Iris pigment epithelial cell (primary cell): ENCODE results near the gene ARHGEF4.
A peak's percentile ranks its signal among the peaks of the same experiment; 100 is the strongest.

Source experiments
- DNase-seq: peaks from one replicate; pipeline ENCODE4 v3.0.0-alpha.2; 2011; ENCODE audit warnings: low read depth

The ARHGEF4 gene

DNA sequence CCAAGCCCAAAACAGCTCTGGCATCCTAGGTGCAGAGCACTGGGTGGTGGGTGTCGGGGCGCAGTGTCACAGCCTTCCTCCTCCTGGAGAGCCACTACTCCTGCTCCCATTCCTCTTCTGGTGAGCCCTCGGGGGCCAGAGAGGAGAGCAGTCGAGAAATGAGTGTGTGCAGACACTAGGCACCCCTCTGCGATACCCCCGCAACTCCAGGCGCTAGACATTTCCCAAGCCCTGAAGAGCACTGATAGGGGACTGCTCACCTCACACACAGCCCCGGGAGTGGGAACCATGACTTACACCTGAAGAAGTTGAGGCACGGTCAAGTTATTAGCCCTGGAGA is 202.4 kb downstream of the ARHGEF4 start:
- DNase-seq: no peak

DNA sequence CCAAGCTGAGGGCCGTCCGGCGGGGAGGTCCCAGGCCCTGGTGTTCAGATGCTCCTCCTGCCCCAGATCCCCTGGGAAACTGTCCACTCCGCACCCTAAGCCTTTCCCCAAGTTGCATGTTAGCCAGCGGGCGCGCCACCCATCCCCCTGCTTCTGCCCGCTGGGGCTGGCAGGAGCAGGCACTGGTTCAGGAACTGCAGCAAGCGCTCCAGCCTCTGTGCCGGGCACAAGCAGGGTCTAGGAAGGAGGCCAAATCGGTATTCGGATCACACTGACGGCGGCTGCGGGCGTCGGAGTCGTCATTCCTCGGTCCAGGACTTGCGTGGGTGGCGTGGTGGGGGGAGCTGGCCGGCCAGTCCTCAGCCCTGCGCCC is 202.8 kb downstream of the ARHGEF4 start:
- no peak for DNase-seq

DNA sequence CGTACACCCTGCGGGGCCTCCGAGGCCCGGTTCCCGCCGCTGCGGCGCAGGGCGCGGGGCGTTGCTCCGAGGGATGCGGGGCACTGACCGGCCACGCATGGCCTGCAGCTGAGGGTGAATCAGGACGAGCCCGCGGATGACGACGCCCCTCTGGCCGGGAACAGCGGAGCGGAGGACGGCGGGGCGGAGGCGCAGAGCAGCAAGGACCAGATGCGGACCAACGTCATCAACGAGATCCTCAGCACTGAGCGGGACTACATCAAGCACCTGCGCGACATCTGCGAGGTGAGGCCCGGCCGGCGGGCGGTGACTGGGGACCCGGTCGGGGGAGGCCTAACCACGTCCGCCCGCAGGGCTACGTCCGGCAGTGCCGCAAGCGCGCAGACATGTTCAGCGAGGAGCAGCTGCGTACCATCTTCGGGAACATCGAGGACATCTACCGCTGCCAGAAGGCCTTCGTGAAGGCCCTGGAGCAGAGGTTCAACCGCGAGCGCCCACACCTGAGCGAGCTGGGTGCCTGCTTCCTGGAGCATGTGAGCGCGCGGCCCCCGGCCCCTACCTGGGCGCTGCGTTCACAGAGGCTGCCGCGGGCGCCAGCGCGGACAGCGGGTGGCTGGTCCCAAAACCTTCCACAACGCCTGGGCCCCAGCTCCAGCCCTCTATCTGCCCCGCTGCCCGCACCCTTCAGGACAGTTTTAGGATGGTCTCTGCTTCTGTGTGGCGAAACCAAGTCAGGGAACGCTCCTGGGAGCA is 203.4 kb downstream of the ARHGEF4 start:
- no peak for DNase-seq

DNA sequence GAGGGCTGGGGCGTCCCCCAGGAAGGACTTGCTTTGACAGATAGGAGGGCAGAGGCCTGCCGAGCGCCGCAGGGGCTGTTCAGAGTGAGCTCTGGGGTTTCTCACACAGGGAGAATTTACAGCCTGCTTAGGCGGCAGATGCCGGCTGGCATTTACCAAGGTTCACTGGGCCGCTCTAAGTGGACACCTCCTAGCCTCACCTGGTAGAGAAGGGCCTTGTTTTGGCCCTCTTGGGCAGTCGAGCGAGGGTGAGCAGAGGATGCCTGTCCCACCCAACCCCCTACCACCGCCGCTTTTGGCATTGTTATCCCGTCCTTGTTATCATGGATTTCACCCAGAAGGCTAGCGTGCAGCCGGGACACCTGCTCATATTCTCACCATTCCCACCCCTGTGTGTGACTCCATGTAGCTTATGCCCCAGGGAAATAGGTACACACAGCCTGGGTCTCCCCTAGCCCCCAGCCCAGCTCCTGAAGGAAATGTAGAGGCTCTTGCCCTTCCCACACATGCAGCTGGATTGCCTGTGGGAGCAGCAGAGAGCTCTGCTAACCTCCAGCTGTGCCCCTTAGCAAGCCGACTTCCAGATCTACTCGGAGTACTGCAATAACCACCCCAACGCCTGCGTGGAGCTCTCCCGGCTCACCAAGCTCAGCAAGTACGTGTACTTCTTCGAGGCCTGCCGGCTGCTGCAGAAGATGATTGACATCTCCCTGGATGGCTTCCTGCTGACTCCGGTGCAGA is 204.1 kb downstream of the ARHGEF4 start:
- peak; percentile 35 for DNase-seq

DNA sequence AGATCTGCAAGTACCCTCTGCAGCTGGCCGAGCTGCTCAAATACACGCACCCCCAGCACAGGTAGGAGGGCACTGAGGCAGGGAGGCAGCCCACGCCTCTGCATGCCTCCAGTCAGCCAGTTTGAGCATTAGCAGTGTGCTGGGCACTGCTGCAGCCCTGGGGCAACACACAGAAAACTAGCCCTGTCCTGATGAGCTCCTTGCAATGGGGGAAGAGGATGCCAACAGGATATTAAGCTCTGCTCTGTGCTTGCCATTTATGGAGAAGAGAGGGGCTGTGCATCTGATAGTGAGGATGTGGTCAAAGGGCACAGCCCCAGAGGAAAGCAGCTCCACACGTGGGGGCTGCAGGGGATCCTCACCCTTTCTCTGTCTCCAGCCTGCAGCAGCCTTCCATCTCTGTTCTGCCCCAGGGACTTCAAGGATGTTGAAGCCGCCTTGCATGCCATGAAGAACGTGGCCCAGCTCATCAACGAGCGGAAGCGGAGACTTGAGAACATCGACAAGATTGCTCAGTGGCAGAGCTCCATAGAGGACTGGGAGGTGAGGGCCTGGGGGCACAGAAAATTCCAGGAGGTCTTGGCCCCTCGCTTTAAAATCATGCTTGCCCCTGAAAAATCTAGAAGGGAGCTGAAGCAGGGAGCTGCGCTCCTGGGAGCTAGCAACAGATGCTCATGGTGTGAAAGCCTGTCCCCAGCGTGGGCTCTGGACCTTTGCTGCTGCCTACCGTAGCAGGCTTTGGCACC is 204.9 kb downstream of the ARHGEF4 start:
- no peak for DNase-seq

DNA sequence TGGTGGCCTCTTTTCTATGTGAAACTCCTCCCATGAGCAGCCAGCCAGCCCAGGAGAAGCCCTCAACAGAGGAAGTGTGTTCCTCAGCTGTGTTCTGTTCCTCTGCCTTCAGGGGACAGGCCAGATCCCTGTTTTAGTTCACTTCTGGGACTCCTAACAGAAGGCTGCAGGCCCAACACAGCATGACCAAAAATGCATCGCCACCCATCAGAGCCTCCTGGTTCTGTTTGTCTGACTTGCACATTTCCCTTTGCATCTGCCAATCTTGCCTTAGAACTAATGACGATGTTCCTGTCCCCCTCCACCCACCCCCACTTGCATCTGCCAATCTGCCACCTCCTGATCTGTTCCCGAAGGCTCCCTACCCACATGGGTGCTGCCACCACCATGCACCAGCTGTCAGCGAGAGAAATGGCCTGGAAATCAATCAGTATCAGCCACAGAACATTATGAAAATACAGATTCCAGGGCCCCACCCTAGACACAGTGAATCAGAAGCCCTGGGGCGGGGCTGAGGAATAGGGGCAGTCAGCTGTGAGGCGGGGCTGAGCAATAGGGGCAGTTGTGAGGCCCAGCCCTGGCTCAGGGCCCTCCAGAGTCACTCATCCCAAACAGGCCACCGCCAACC is 205.5 kb downstream of the ARHGEF4 start:
- no peak for DNase-seq

GRCh38 chr2:131043199-131044074 is 206.7 kb downstream of the ARHGEF4 start:
- DNase-seq: no peak

GRCh38 chr2:131044075-131044756 is 207.5 kb downstream of the ARHGEF4 start:
- no peak for DNase-seq

DNA sequence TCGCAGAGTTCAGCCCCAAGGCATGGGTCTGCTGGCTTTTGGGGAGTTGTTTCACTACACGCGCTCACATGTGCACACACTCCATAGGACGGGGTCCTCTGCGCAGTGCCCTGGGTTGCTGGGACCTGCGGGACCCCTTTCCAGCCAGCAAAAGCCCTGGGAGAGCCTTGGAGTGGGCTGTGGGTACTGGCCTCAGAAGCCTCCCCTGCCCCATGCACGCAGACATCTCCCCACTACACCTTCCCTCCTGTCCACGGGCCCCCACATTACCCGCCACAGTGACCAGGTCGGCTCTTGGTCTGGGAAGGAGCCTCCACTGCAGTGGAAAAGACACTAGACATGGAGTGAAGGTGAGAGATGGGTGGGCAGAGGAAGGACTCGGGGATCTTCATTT is 208.0 kb downstream of the ARHGEF4 start:
- DNase-seq: no peak

DNA sequence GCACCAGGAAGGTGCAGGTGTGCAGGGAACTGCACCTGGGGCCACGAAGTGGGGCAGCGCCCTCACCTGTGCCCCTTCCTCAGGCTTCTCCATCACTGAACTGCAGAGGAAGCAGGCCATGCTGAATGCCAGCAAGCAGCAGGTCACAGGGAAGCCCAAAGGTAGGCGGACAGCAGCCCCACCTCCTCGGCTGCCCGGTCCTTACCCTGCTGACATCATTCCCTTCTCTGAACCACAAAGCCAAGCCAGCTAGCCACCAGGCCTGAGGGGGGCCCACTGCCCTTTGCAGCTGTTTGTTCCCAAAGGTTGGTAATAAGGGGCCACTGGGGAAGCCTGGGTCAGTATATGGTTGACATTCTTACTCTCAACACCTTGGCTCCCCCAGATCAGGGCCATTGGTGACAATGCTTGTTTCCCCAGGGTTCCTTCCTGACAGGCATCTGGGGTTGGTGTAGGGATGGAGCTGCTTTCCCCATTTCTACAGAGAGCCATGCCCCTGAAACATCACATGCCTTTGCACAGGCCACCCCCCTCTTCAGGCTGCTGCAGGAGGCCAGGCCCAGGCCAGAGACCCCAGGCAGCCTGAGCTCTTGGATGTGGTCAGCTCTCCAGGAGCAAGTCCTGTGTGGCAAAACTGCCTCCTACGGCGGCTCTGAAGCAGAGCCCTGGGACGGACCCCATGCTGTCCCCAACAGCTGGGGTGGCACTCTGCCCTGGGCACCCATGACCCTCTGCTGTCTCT is 208.7 kb downstream of the ARHGEF4 start:
- no peak for DNase-seq

- DNase-seq: no peak
Measured at GRCh38 chr2:131046028-131046917, 209.6 kb downstream of the ARHGEF4 start.

GRCh38 chr2:131046918-131047652 is 210.4 kb downstream of the ARHGEF4 start:
- no peak for DNase-seq

GRCh38 chr2:131047920-131048560 is 211.3 kb downstream of the ARHGEF4 start:
- no peak for DNase-seq

DNA sequence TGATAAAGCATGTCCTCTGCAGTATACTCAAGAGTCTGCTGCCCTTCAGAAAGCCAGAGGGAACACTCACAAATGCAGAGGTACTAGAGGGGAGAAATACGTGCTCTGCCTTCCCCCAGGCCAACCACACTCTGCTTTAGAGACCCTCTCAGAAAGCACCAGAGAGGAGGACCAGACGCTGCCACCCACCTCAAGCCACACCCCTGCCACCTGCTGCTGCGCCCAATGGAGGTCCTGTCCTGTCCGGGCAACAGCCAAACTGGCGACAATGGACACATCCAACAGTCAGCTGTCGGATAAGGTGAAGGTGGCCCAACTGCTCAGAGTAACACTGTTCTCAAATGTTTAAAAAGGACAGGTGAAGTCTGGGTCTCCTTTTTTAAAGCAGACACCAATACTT is 211.9 kb downstream of the ARHGEF4 start:
- no peak for DNase-seq

GRCh38 chr2:131049150-131049718 is 212.5 kb downstream of the ARHGEF4 start:
- no peak for DNase-seq

DNA sequence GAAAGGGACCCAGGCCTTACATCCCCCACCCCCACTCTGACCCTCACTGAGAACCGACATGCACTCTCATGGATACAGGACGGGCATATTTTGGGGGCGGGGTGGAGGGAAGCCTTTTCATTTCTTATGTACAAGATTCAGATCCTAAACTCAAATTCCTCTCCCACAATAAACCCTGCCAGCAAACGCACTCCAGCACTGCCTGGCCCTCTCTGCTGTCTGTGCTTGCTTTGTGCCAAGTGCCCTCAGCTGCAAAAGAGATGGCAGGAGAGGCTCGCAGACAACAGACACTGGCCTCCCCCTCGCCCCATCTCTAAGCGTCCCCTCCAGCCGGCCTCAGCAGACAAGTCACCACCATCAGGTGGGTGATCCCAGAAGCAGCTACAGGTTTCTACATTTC is 214.2 kb downstream of the ARHGEF4 start:
- no peak for DNase-seq

DNA sequence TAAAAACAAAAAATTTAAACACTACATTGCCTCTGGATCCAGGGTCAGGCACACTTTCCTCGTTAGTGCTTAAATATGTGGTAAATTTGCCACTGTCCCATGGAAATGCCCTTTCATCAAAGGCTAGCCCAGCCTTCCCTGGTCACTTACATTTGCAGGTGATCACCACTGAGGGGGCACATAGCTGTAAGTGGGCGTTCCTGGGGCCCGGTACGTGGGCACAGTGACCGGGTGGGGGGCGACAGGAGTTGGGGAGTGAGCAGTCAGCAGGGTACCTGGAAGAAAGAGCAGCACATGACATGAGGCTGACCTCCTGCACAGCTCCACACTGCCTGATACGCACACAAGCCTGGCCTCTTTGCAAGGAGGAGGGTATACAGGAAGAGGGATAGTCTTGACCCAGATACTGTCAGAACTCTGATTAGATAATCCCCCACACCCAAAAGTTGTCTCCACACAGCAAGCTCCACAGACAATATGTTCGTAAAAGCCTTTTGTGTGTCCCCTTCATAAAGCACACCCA is 216.1 kb downstream of the ARHGEF4 start:
- DNase-seq: no peak
